Measurements from ENCODE around the gene DMGDH. TPM values are rescaled to one million over a fixed set of nuclear protein-coding genes. Genes with fewer than 3 reads are reported as not detected.

Gene DMGDH
- total and polyA plus RNA-seq, 8 donors, result 0.38 to 5.3 (median 1.8) TPM; not detected in 1

DNA sequence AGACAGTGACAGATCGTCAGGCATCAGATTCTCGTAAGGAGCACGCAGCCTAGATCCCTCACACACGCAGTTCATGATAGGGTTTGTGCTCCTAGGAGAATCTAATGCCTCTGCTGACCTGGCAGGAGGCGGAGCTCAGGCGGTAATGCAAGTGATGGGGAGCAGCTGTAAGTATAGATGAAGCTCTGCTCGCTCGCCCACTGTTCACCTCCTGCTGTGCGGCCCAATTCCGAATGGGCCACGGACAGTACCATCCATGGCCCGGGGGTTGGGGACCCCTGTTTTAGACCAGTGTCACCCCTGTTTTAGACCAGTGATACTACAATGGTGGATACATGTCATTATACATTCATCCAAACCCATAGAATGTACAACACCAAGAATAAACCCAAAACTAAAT, 80.4 kb downstream of the DMGDH start:
- H3K27me3 ChIP-seq, result no peaks in the 10 kb centered on the region
- no peak overlapping the region for H3K4me3 ChIP-seq
- intact Hi-C loops (cut with DNase I; ENCODE audit: low total_unique reads), result no loop called here
- H3K9me3 ChIP-seq, result no peaks in the 10 kb centered on the region
- peaks cover 4 to 13% (median 8%) of the 10 kb centered on the region in 4 donors for H3K4me1 ChIP-seq
- H3K36me3 ChIP-seq, result no peaks in the 10 kb centered on the region
- WGBS, 5 donors, result 95 to 98% (median 96%) methylated on average over 12 of the region's 12 CpGs
- DNase-seq, result no peak
- H3K27ac ChIP-seq, result no peak overlapping the region
- TF ChIP-seq POLR2A (IDR thresholded peaks at IDR 0.05) (no peak), POLR2AphosphoS5 (IDR thresholded peaks at IDR 0.05) (no peak), EP300 (IDR thresholded peaks at IDR 0.05) (no peak)
- TF ChIP-seq, protein P1, sequence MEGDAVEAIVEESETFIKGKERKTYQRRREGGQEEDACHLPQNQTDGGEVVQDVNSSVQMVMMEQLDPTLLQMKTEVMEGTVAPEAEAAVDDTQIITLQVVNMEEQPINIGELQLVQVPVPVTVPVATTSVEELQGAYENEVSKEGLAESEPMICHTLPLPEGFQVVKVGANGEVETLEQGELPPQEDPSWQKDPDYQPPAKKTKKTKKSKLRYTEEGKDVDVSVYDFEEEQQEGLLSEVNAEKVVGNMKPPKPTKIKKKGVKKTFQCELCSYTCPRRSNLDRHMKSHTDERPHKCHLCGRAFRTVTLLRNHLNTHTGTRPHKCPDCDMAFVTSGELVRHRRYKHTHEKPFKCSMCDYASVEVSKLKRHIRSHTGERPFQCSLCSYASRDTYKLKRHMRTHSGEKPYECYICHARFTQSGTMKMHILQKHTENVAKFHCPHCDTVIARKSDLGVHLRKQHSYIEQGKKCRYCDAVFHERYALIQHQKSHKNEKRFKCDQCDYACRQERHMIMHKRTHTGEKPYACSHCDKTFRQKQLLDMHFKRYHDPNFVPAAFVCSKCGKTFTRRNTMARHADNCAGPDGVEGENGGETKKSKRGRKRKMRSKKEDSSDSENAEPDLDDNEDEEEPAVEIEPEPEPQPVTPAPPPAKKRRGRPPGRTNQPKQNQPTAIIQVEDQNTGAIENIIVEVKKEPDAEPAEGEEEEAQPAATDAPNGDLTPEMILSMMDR (IDR thresholded peaks at IDR 0.05), result no peak

DNA sequence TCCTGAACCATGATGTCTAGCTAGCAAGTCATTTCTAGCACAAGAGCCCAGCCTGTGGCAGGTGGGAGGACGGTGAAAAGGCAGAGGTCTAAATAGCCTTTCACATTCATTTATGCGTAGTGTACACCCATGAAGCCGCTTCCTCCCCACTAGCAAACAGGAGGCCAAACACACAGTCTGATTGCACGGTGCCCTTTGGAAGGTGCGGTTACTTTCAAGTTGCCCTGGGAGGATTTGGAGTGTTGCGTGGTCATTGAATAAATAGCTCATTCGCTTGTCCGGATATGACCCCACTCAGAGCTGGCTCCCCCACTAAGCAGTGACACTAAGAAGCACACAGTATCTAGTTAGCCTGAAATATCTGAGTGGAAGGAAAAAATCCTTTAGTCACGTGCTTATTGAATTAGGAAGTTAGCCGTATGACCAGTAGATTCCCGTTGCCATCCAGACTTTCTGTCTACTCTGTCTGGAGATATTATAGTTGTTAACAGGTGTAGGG, 83.7 kb downstream of the DMGDH start:
- no peaks in the 10 kb centered on the region for H3K27me3 ChIP-seq
- DNase-seq, result peak; percentile 49 to 80
- H3K36me3 ChIP-seq, result no peaks in the 10 kb centered on the region
- H3K4me3 ChIP-seq, result peak overlapping the region; percentile 73 to 92 (median 85)
- peak overlapping the region; percentile 97 to 99 (median 98) for H3K27ac ChIP-seq
- H3K4me1 ChIP-seq, result peaks cover 5 to 40% (median 28%) of the 10 kb centered on the region in 4 donors
- H3K9me3 ChIP-seq, result no peaks in the 10 kb centered on the region
- intact Hi-C loops (cut with DNase I; ENCODE audit: low total_unique reads), result no loop called here
- TF ChIP-seq POLR2AphosphoS5 (IDR thresholded peaks at IDR 0.05), result peak in 2 of 3 donors; percentile 63 to 72
- TF ChIP-seq, protein P1 (IDR thresholded peaks at IDR 0.05), result no peak
- WGBS, 5 donors, result 2 to 5% (median 4%) methylated on average over 11 of the region's 11 CpGs

GRCh38 chr5:78985116-78985724, 84.3 kb downstream of the DMGDH start, which contains the start of gene ARSB:
Gene ARSB (minus strand): TSS chr5:78985310. CDS start chr5:78985248, 62 bp downstream.
- intact Hi-C loops (cut with DNase I; ENCODE audit: low total_unique reads), result no loop called here
- no peaks in the 10 kb centered on the region for H3K27me3 ChIP-seq
- peak within 1 kb of the TSS; percentile 97 to 99 (median 98) for H3K27ac ChIP-seq
- H3K9me3 ChIP-seq, result no peaks in the 10 kb centered on the region
- 0 to 2% (median 0%) methylated on average over 14 to 57 of the region's 57 CpGs for WGBS, 5 donors
- H3K4me3 ChIP-seq, result peak within 1 kb of the TSS; percentile 73 to 92 (median 85)
- peaks cover 5 to 44% (median 30%) of the 10 kb centered on the region in 4 donors for H3K4me1 ChIP-seq
- no peaks in the 10 kb centered on the region for H3K36me3 ChIP-seq
- peak in 1 of 3 donors; percentile 1 for TF ChIP-seq POLR2AphosphoS5 (IDR thresholded peaks at IDR 0.05)
- TF ChIP-seq, protein P1 (IDR thresholded peaks at IDR 0.05), result no peak
- no peak for TF ChIP-seq POLR2A (IDR thresholded peaks at IDR 0.05)
- peak in 1 of 2 donors; percentile 80 for DNase-seq

DNA sequence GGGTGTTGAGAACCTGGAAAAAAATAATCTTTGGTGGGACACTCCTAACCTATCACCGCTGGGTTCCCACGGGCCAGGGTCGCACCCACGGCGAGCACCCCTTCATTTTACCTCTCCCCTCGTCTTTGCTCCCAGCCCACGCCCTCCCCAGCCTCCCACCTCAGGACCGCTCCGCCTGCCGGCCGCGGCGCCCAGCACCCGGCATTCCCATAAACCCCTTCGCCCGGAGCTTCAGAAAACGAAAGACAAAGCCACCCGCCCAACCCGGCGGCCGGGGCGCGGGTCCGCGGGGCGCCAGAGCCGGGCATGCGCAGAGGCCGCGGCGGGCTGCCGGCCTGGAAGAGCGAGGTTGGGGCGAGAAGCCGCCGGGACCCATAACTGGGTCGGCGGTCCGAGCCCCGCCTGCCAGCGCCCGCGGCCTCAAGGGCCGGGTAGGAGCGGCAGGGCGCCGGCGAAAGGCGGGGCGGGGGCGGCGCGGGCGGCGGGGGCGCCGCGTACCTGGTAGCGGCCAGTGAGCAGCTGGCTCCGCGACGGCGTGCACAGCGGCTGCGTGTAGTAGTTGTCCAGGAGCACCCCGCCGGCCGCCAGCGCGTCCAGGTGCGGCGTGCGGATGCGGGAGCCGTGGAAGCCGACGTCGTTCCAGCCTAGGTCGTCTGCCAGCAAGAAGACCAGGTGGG, 84.9 kb downstream of the DMGDH start:
- H3K4me1 ChIP-seq, result peaks cover 5 to 51% (median 33%) of the 10 kb centered on the region in 4 donors
- no peaks in the 10 kb centered on the region for H3K27me3 ChIP-seq
- intact Hi-C loops (cut with DNase I; ENCODE audit: low total_unique reads), result no loop called here
- TF ChIP-seq EP300 (IDR thresholded peaks at IDR 0.05), result no peak
- TF ChIP-seq, protein P1 (IDR thresholded peaks at IDR 0.05), result peak in 5 of 7 experiments; percentile 22 to 46 (median 39)
- TF ChIP-seq POLR2A (IDR thresholded peaks at IDR 0.05), result no peak
- peak; percentile 31 to 57 (median 55) for TF ChIP-seq POLR2AphosphoS5 (IDR thresholded peaks at IDR 0.05)
- H3K36me3 ChIP-seq, result no peaks in the 10 kb centered on the region
- WGBS, 5 donors, result 0 to 1% (median 0%) methylated on average over 24 to 79 of the region's 79 CpGs
- H3K9me3 ChIP-seq, result no peaks in the 10 kb centered on the region
- peak overlapping the region; percentile 97 to 99 (median 98) for H3K27ac ChIP-seq
- peak; percentile 88 to 96 for DNase-seq
- H3K4me3 ChIP-seq, result peak overlapping the region; percentile 73 to 92 (median 85)
